GM12872 (cell line): Measurements from ENCODE around the gene LYRM1.

Experiments
- CTCF ChIP-seq: IDR thresholded peaks from 3 replicates; pipeline ENCODE4 v1.5.1; 2011; ENCODE audit warnings: low read depth, mild to moderate bottlenecking, low read length, moderate library complexity; ENCODE audit not compliant: insufficient read depth

Gene LYRM1

GRCh38 chr16:20886320-20886719 is 14.3 kb upstream of the LYRM1 start:
- no peak for TF ChIP-seq CTCF

DNA sequence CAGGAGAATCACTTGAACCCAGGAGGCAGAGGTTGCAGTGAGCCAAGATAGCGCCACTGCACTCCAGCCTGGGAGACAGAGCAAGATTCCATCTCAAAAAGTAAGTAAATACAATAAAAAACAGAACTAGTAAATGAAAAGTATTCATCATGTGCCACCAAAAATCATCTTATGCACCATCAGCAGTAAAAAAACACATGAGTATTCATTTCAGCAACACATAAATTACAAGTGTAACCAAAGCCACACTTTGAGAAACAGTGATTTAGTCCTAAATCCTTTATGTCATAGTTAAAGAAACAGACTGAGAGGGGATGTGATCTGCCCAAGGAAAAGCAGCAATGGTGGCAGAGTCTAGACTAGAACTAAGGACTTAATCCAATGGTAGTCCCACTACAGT is 13.4 kb upstream of the LYRM1 start:
- no peak for TF ChIP-seq CTCF

DNA sequence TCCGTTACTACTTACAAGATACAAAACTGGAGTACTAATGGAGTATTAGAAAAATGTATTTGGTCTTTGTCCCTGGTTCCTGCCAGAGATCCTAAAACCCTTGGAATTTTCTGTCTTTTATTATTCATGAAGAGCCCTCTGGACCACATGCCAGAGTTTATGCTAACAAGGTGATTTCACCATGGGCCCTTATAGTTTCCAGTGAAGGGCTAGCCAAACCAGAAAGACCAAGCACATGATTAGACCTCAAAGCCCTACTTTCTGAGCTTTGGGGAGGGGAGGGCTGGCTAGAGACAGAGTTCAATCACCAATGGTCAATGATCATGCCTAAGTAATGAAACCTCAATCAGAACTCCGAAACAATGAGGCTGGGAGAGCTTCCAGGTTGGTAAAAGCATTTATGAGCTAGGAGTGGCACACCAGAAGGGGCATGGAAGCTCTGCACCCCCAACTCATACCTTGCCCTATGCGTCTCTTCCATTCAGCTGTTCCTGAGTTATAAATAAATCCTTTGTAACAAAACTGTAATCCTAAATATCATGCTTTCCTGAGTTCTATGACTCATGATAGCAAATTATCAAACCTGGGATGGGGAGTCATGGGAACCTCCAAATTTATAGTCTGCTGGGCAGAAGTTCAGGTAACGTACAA is 10.8 kb upstream of the LYRM1 start:
- no peak for TF ChIP-seq CTCF

DNA sequence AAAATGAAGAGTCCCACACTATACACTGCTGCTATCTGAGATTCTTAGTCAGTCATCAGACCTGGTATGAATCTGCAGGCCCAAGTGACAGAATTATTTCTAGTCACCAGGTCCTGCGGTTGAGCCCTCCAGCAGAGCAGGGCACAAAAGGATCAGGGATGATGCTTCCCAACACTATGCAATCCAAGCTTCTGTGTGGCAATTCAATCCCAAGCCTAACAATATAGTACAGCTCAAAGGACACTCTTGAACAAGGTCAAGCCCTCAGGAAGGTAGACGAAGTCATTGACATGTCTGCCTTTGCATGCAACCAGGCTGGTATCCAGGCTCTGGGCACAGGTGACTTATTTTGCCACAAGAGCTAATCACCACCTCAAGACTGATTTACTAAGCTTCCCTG is 6.2 kb upstream of the LYRM1 start:
- no peak for TF ChIP-seq CTCF

DNA sequence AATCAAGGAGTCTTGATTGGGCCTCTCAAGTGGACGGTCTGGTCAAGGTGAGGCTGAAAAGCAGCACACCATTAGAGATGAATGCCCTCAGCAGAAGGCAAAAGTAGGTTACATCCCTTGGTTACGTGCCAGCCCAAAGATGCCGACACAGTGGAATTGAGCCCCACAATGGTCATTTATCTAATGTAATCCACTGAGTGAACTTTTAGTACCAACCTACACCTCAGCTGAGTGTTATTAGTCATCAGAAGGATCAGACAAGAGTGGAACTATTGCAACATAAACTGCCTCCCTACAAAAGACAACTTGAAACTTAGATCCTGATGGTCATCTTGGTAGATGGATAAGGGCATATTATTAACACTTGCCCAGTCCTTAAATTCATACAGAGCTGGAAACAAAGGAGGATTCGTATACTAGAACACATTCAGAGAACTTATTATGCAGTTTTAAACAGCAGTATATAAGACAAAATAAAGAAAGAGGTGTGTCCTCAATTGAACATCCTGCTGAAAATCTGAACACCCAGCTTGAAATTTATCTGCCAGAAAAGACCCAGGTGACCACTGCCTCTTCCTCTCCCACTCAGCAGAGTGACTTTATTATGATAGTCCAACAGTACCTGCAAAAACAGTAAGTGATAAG is 3.2 kb upstream of the LYRM1 start:
- TF ChIP-seq CTCF: no peak

DNA sequence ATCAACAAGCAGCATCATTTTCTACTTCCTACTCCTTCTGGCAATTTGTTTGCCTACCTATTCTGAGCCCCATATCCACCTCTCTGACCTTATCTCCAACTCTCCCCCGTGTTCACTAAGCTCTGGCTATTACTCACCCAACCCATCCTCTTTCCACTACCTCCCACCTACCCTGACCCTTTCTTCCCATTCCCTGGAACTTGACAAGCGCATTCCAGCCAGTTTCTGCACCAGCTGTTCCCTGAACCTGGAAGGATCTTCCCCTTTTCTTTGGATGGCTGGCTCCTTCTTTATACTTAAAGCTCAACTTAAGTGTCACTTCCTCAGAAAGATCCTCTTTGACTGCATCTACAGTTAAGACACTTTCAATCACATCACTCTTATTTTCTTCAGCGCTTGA is 2.6 kb upstream of the LYRM1 start:
- no peak for TF ChIP-seq CTCF

DNA sequence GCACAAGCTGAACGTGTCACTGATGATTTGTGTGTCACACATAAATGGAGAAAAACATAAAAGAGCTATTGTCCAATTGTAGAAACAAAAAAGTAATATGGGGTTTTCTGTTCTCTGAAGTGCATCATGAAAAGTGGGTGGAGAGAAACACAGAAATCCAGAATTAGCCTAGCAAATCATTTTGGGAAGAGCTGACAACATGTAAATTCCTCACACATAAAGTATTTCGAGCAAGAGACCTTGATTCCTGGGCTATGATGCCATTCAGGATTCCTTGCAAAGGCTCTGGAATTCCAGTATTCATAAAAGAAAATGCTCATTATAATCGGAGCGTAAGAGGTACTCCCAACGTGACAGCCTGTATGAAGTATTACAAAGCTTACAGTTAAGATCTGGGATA is 1.5 kb upstream of the LYRM1 start:
- TF ChIP-seq CTCF: no peak
